CD8-positive, alpha-beta memory T cell (primary cell): ENCODE data around the gene TM9SF1. TPM values are rescaled to one million over a fixed set of nuclear protein-coding genes. Genes with fewer than 3 reads are reported as not detected.

Source experiments
- CTCF ChIA-PET: fragments of 350-600 bp; sonication (Branson Sonifier 250); formaldehyde crosslinking; loops from one replicate; lab custom pipeline; 2021; ENCODE audit warnings: antibody characterized with exemption; lab: Charles Lee
- POLR2A ChIA-PET: fragments of 350-600 bp; sonication (Branson Sonifier 250); formaldehyde crosslinking; loops from one replicate; lab custom pipeline; 2021; ENCODE audit warnings: antibody characterized with exemption; lab: Charles Lee
- DNase-seq, 5 donors: peaks; one replicate each; pipeline versions ENCODE4 v3.0.0 to v3.0.0-alpha.2; 2020 to 2022; ENCODE audit warnings: mixed read lengths in 1 of 5
- H3K27ac ChIP-seq: one replicate; pipeline ENCODE4 v1.7.0; 2013; ENCODE audit warnings: low read depth, mild to moderate bottlenecking, low read length, moderate library complexity
- H3K27me3 ChIP-seq: 2 replicates; pipeline ENCODE4 v1.7.0; 2013; ENCODE audit warnings: low read length, mild to moderate bottlenecking; ENCODE audit not compliant: insufficient read depth, poor library complexity, severe bottlenecking
- H3K36me3 ChIP-seq: 2 replicates; pipeline ENCODE4 v1.7.0; 2013; ENCODE audit warnings: mild to moderate bottlenecking, low read length, moderate library complexity; ENCODE audit not compliant: insufficient read depth
- H3K4me1 ChIP-seq: 2 replicates; pipeline ENCODE4 v1.7.0; 2013; ENCODE audit warnings: mild to moderate bottlenecking, low read length, moderate library complexity; ENCODE audit not compliant: insufficient read depth
- H3K4me3 ChIP-seq: 2 replicates; pipeline ENCODE4 v1.7.0; 2013; ENCODE audit warnings: mild to moderate bottlenecking, low read length
- H3K9me3 ChIP-seq: 2 replicates; pipeline ENCODE4 v1.7.0; 2013; ENCODE audit warnings: mild to moderate bottlenecking, low read length
- H3K27ac Mint-ChIP-seq, 8 donors: one replicate each; pipeline ENCODE4 v1.8.0; 2020 to 2021; ENCODE audit warnings: mixed read lengths in 8 of 8, mild to moderate bottlenecking in 6 of 8, inconsistent platforms in 3 of 8, moderate library complexity in 3 of 8
- H3K27me3 Mint-ChIP-seq, 2 donors: one replicate each; pipeline ENCODE4 v1.8.0; 2020 to 2021; ENCODE audit warnings: mixed read lengths in 2 of 2, mild to moderate bottlenecking in 1 of 2, moderate library complexity in 1 of 2
- H3K36me3 Mint-ChIP-seq, 3 donors: one replicate each; pipeline ENCODE4 v1.8.0; 2020 to 2021; ENCODE audit warnings: mixed read lengths in 3 of 3, inconsistent platforms in 1 of 3, mild to moderate bottlenecking in 1 of 3
- H3K4me1 Mint-ChIP-seq, 3 donors: one replicate each; pipeline ENCODE4 v1.8.0; 2020 to 2021; ENCODE audit warnings: mixed read lengths in 3 of 3, inconsistent platforms in 1 of 3, mild to moderate bottlenecking in 1 of 3
- H3K4me3 Mint-ChIP-seq, 7 donors: one replicate each; pipeline ENCODE4 v1.8.0; 2020 to 2021; ENCODE audit warnings: mixed read lengths in 7 of 7, mild to moderate bottlenecking in 6 of 7, moderate library complexity in 4 of 7, inconsistent platforms in 2 of 7
- H3K9me3 Mint-ChIP-seq, 5 donors: one replicate each; pipeline ENCODE4 v1.8.0; 2020 to 2022; ENCODE audit warnings: mixed read lengths in 5 of 5, mild to moderate bottlenecking in 3 of 5, moderate library complexity in 2 of 5, inconsistent platforms in 1 of 5
- polyA plus RNA-seq: library from polyadenylated mRNA; unstranded; fragments of 300-500 nt; fragmentation: Illumina TruSeq; gene quantifications from one replicate; pipeline ENCODE4 v1.2.3, GENCODE V29; 2021
- total RNA-seq, 2 experiments: library from RNA; stranded (reverse); gene quantifications; one replicate each; pipeline ENCODE4 v1.2.3, GENCODE V29; 2021

The TM9SF1 gene
- total and polyA plus RNA-seq, 3 experiments from 2014 or later: 30.0 to 34.0 (median 31.3) TPM

DNA sequence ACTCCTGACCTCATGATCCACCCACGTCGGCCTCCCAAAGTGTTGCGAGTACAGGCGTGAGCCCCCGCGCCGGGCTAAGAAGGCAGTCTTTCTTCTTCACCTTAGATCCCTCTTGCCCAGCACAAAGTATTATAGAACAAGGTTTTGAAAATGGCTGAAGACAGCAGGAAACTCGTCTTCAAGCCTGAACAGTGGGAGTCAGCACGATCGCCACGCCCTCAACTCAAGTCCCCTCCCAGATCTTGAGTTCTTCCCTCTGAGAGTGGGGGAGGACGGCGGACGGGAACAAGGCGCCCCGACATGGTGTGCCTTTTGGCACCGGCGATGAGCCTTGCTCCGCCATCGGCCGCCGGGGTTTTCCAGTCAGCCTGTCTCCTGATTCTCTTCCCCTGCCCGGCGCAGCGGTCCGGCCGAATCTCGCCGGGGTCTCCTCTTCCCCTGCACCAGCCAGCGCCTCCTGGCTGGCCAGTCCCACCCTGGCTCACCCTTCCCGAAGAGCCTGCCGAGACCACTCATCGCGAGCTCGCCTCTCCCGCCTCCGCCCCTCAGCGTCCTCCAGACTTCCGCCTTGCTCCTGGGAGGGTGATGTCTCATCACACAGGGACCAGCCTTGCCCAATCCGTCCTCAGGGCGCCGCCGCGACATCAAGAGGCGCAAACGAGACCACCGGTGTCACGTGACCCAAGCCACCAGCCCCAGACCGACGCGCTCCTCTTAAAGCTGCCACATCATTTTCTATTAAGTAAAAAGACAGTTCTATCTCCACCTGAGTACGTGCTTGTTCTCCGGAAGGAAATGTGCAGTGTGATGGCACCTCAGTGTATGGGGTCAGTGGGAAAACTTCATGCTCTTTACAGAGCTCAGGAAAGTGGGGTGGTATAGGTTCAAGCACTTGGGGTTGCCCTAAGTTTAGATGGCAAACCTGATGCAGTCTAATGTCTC is 18.0 kb upstream of the TM9SF1 start, which contains the start of gene CHMP4A:
TSS of gene CHMP4A (minus strand) at position 565 of the 942 bp plus-strand sequence. CDS start at position 516, 49 bp downstream.
- Mint-ChIP-seq H3K9me3 (no peaks in the 10 kb centered on the region), H3K36me3 (peaks cover 10 to 59% (median 17%) of the 10 kb centered on the region in 3 donors), H3K27me3 (no peaks in the 10 kb centered on the region), H3K4me1 (peaks cover 48 to 69% (median 59%) of the 10 kb centered on the region in 3 donors), H3K27ac (peak within 1 kb of the TSS; percentile 95 to 100 (median 99)), H3K4me3 (peak within 1 kb of the TSS; percentile 87 to 97 (median 93))
- ChIA-PET POLR2A (interaction anchor here (0.7 to 3.9 kb wide), 18 partner anchors 14 to 1332 kb away, joined by 3 to 43 read pairs (median 4); partner anchors contain the start of genes CBLN3, DCAF11, EMC9 and IPO4), CTCF (interaction anchor here (0.7 to 4.2 kb wide), 14 partner anchors 10 to 229 kb away, joined by 3 to 54 read pairs (median 6); partner anchors contain the start of genes CIDEB, EMC9, IPO4 and IRF9)
- Histone ChIP-seq H3K27me3 (no peaks in the 10 kb centered on the region), H3K4me1 (peaks cover 39% of the 10 kb centered on the region), H3K27ac (peak within 1 kb of the TSS; percentile 100), H3K4me3 (peak within 1 kb of the TSS; percentile 87), H3K9me3 (no peaks in the 10 kb centered on the region), H3K36me3 (peaks cover 31% of the 10 kb centered on the region)
- DNase-seq: peak; percentile 96 to 98 (median 96)

DNA sequence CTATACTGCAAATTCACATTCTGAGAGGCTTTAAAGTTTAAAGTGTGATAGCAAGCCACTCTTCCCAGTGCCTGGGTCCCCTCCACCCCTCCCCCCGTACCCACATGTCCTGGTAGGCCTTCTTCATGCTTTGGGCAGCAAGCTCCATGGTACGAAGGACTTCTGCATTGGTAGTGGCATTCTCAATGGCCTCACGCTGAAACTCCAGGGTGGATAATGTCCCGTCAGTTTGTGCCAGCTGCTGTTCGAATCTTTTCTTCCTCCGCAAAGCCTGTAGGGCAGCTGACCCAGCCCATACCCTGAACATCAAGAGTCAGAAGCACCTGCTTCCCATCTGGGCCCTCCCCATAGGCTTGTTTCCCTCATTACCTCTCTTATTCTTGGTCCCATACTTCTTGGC is 16.1 kb upstream of the TM9SF1 start:
- H3K36me3 ChIP-seq: peaks cover 47% of the 10 kb centered on the region
- peak overlapping the region in 6 of 7 donors; percentile 23 to 97 (median 94) for H3K4me3 Mint-ChIP-seq

GRCh38 chr14:24207625-24208024 is 12.4 kb upstream of the TM9SF1 start:
- H3K27ac Mint-ChIP-seq: peak overlapping the region in 6 of 8 donors; percentile 77 to 97 (median 95)

More for the DNA sequence above, 16.1 kb upstream of the TM9SF1 start:
- Histone ChIP-seq H3K27me3 (no peaks in the 10 kb centered on the region), H3K4me1 (peaks cover 45% of the 10 kb centered on the region), H3K9me3 (no peaks in the 10 kb centered on the region), H3K4me3 (no peak overlapping the region), H3K27ac (no peak overlapping the region)
- Mint-ChIP-seq H3K27me3 (peaks cover 0 to 1% of the 10 kb centered on the region in 2 donors), H3K9me3 (no peaks in the 10 kb centered on the region), H3K4me1 (peaks cover 59 to 87% (median 73%) of the 10 kb centered on the region in 3 donors), H3K27ac (peak overlapping the region; percentile 64 to 99 (median 97)), H3K36me3 (peaks cover 10 to 69% (median 18%) of the 10 kb centered on the region in 3 donors)
- CTCF ChIA-PET: interaction anchor here (1.2 to 3.6 kb wide), 6 partner anchors 16 to 122 kb away, joined by 3 to 14 read pairs (median 4); partner anchors contain the start of genes CIDEB, EMC9, IPO4 and IRF9
- POLR2A ChIA-PET: interaction anchor here (0.8 to 3.9 kb wide), 4 partner anchors 16 to 129 kb away, joined by 3 to 43 read pairs (median 24); partner anchors contain the start of genes IPO4, TINF2 and TM9SF1
- DNase-seq: no peak

DNA sequence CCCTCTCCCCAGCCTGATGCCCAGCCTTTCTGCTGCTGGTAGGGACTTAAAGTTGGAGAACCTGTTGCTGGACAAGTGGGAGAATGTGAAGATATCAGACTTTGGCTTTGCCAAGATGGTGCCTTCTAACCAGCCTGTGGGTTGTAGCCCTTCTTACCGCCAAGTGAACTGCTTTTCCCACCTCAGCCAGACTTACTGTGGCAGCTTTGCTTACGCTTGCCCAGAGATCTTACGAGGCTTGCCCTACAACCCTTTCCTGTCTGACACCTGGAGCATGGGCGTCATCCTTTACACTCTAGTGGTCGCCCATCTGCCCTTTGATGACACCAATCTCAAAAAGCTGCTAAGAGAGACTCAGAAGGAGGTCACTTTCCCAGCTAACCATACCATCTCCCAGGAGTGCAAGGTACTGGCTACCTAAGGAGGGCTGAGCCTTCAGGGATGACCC is 11.9 kb upstream of the TM9SF1 start:
- Mint-ChIP-seq H3K36me3 (peaks cover 16 to 82% (median 25%) of the 10 kb centered on the region in 3 donors), H3K27me3 (peaks cover 0 to 3% of the 10 kb centered on the region in 2 donors), H3K27ac (peak overlapping the region; percentile 48 to 97 (median 94)), H3K4me1 (peaks cover 45 to 72% (median 57%) of the 10 kb centered on the region in 3 donors), H3K4me3 (peak overlapping the region in 3 of 7 donors; percentile 3 to 22 (median 17)), H3K9me3 (peaks cover 0 to 2% (median 0%) of the 10 kb centered on the region in 5 donors)
- H3K27me3 ChIP-seq: no peaks in the 10 kb centered on the region
- H3K36me3 ChIP-seq: peaks cover 47% of the 10 kb centered on the region
- ChIA-PET POLR2A (interaction anchor here (0.6 kb wide), 1 partner anchor 36 kb away, joined by 12 read pairs; no protein-coding TSS in a partner anchor), CTCF (interaction anchor here (1.0 to 2.0 kb wide), 3 partner anchors 9 to 159 kb away, joined by 3 to 6 read pairs (median 5); partner anchors contain the start of genes IRF9 and MDP1)
- no peak overlapping the region for H3K4me3 ChIP-seq
- peak in 4 of 5 donors; percentile 15 to 58 (median 35) for DNase-seq
- H3K27ac ChIP-seq: no peak overlapping the region
- H3K4me1 ChIP-seq: peaks cover 18% of the 10 kb centered on the region
- H3K9me3 ChIP-seq: no peaks in the 10 kb centered on the region

More at GRCh38 chr14:24207625-24208024, 12.4 kb upstream of the TM9SF1 start:
- H3K27me3 Mint-ChIP-seq: peaks cover 0 to 3% of the 10 kb centered on the region in 2 donors
- peak overlapping the region in 1 of 7 donors; percentile 22 for H3K4me3 Mint-ChIP-seq
- Histone ChIP-seq H3K9me3 (no peaks in the 10 kb centered on the region), H3K4me3 (no peak overlapping the region), H3K4me1 (peaks cover 23% of the 10 kb centered on the region), H3K27ac (no peak overlapping the region), H3K27me3 (no peaks in the 10 kb centered on the region), H3K36me3 (peaks cover 47% of the 10 kb centered on the region)
- H3K9me3 Mint-ChIP-seq: peaks cover 0 to 2% (median 0%) of the 10 kb centered on the region in 5 donors
- POLR2A ChIA-PET: interaction anchor here (0.6 kb wide), 1 partner anchor 36 kb away, joined by 12 read pairs; no protein-coding TSS in a partner anchor
- H3K36me3 Mint-ChIP-seq: peaks cover 15 to 77% (median 23%) of the 10 kb centered on the region in 3 donors
- CTCF ChIA-PET: interaction anchor here (1.0 to 2.0 kb wide), 3 partner anchors 46 to 158 kb away, joined by 3 to 5 read pairs (median 3); partner anchors contain the start of genes IRF9, PSME2 and RNF31
- no peak for DNase-seq
- peaks cover 48 to 74% (median 57%) of the 10 kb centered on the region in 3 donors for H3K4me1 Mint-ChIP-seq

DNA sequence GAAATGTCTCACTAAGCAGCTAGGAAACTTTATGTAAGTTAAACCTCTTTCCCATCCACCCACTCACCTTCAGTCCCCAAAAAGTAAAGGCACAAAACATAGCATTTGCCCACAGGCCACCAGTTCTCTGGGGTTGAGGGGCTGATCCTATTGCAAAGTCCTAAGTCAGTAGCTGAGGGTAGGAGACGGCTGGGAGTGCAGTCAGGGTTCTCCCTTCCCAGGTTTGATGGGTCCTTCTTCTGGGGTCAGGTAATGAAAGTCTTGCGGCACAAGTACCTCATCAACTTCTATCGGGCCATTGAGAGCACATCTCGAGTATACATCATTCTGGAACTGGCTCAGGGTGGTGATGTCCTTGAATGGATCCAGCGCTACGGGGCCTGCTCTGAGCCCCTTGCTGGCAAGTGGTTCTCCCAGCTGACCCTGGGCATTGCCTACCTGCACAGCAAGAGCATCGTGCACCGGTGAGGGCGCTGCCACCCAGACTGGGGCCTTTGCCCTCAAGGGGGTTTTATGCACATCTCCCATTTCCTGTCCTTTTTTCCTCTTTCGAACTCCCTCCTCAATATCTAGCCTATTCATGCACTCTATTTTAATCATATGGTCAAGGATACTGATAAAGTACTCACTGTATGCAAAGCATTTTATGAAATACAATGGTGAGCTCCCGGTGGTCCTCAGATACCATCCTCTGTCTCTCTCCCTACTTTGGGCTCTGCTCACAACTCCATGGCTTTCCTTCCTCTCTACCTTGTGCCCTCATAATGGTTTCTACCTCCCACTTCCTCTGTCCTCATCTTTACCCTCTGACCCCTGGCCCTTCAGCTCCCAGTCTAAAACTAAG is 11.2 kb upstream of the TM9SF1 start:
- H3K27ac ChIP-seq: no peak overlapping the region
- peak overlapping the region; percentile 39 to 97 (median 94) for H3K27ac Mint-ChIP-seq
- H3K27me3 Mint-ChIP-seq: peaks cover 0 to 3% of the 10 kb centered on the region in 2 donors
- peak overlapping the region in 4 of 7 donors; percentile 3 to 22 (median 18) for H3K4me3 Mint-ChIP-seq
- H3K27me3 ChIP-seq: no peaks in the 10 kb centered on the region
- CTCF ChIA-PET: interaction anchor here (1.0 to 2.0 kb wide), 4 partner anchors 10 to 159 kb away, joined by 3 to 6 read pairs (median 4); partner anchors contain the start of genes IPO4, IRF9 and MDP1
- peaks cover 15 to 85% (median 25%) of the 10 kb centered on the region in 3 donors for H3K36me3 Mint-ChIP-seq
- H3K9me3 ChIP-seq: no peaks in the 10 kb centered on the region
- no peak overlapping the region for H3K4me3 ChIP-seq
- DNase-seq: no peak
- POLR2A ChIA-PET: no interaction called here
- peaks cover 11% of the 10 kb centered on the region for H3K4me1 ChIP-seq
- peaks cover 45% of the 10 kb centered on the region for H3K36me3 ChIP-seq
- peaks cover 0 to 2% (median 0%) of the 10 kb centered on the region in 5 donors for H3K9me3 Mint-ChIP-seq
- H3K4me1 Mint-ChIP-seq: peaks cover 40 to 69% (median 54%) of the 10 kb centered on the region in 3 donors

GRCh38 chr14:24204163-24205146 is 9.2 kb upstream of the TM9SF1 start:
- Mint-ChIP-seq H3K9me3 (peaks cover 0 to 2% (median 0%) of the 10 kb centered on the region in 5 donors), H3K27ac (peak overlapping the region in 6 of 8 donors; percentile 9 to 96 (median 59)), H3K4me1 (peaks cover 32 to 62% (median 45%) of the 10 kb centered on the region in 3 donors), H3K27me3 (peaks cover 0 to 3% of the 10 kb centered on the region in 2 donors), H3K4me3 (no peak overlapping the region), H3K36me3 (peaks cover 11 to 73% (median 21%) of the 10 kb centered on the region in 3 donors)
- Histone ChIP-seq H3K4me3 (no peak overlapping the region), H3K27me3 (no peaks in the 10 kb centered on the region), H3K36me3 (peaks cover 25% of the 10 kb centered on the region), H3K4me1 (peaks cover 8% of the 10 kb centered on the region), H3K9me3 (no peaks in the 10 kb centered on the region), H3K27ac (no peak overlapping the region)
- ChIA-PET POLR2A (interaction anchor here (0.6 kb wide), 1 partner anchor 38 kb away, joined by 9 read pairs; no protein-coding TSS in a partner anchor), CTCF (no interaction called here)
- DNase-seq: no peak
